Tibial nerve (tissue), 4 donors: ENCODE data around the gene DZANK1.

Experiments used
- EP300 ChIP-seq, 2 donors: sonication (generic); formaldehyde crosslinking; IDR thresholded peaks; one replicate each; pipeline ENCODE4 v1.6.1; 2017; ENCODE audit warnings: antibody characterized with exemption in 2 of 2, mild to moderate bottlenecking in 1 of 2
- TF ChIP-seq, protein P1 (sequence below), 5 experiments: fragments of 200-600 bp in 3 of 5; fragments of 450-650 bp in 2 of 5; sonication (generic) in 3 of 5; IDR thresholded peaks; one replicate each; pipeline ENCODE4 v1.5.1; 2016 to 2019; ENCODE audit warnings: antibody characterized with exemption in 5 of 5, mild to moderate bottlenecking in 3 of 5, moderate library complexity in 2 of 5

DNA sequence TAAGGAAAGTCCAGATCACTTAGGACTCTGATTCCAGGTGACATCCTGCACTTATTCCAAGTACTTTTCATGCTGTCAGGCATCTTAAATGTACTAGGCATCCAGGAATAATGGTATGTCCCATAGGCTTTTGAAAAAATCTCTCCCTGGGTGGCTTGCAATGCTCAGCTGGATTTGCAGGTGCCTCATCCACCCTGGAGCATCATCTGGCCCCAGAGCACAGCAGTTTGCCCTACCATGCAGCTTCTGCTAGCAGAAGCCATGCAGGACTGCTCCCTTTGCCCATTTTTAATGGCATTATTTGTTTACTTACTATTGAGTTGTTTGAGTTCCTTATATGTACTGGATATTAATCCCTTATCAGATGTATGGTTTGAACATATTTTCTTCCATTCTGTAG is 45.2 kb downstream of the DZANK1 start:
- no peak for TF ChIP-seq EP300 (IDR thresholded peaks at IDR 0.05)
- TF ChIP-seq, protein P1, sequence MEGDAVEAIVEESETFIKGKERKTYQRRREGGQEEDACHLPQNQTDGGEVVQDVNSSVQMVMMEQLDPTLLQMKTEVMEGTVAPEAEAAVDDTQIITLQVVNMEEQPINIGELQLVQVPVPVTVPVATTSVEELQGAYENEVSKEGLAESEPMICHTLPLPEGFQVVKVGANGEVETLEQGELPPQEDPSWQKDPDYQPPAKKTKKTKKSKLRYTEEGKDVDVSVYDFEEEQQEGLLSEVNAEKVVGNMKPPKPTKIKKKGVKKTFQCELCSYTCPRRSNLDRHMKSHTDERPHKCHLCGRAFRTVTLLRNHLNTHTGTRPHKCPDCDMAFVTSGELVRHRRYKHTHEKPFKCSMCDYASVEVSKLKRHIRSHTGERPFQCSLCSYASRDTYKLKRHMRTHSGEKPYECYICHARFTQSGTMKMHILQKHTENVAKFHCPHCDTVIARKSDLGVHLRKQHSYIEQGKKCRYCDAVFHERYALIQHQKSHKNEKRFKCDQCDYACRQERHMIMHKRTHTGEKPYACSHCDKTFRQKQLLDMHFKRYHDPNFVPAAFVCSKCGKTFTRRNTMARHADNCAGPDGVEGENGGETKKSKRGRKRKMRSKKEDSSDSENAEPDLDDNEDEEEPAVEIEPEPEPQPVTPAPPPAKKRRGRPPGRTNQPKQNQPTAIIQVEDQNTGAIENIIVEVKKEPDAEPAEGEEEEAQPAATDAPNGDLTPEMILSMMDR (IDR thresholded peaks at IDR 0.05): no peak
